Measurements from ENCODE around the gene MIER2.

- TF ChIP-seq FOXM1 (IDR thresholded peaks at IDR 0.05; ENCODE audit: borderline replicate concordance) (no peak), TARDBP (IDR thresholded peaks at IDR 0.05) (no peak), HDGF (IDR thresholded peaks at IDR 0.05; ENCODE audit: borderline replicate concordance) (no peak), SUZ12 (IDR thresholded peaks at IDR 0.05) (no peak), L3MBTL2 (conservative IDR thresholded peaks at IDR 0.05) (no peak), BHLHE40 (IDR thresholded peaks at IDR 0.05; ENCODE audit: borderline replicate concordance) (no peak), FOXK2 (IDR thresholded peaks at IDR 0.05) (no peak), PKNOX1 (IDR thresholded peaks at IDR 0.05) (no peak), FOXA1 (IDR thresholded peaks at IDR 0.05) (no peak), ZNF384 (IDR thresholded peaks at IDR 0.05) (no peak)
Observed at GRCh38 chr19:305240-306150, 39.1 kb downstream of the MIER2 start.
